ENCODE data around the gene SNAP23. TPM values are rescaled to one million over a fixed set of nuclear protein-coding genes. Genes with fewer than 3 reads are reported as not detected.

The SNAP23 gene
- total RNA-seq, 1 donor from 2014 or later, result 69.4 TPM

- peak; percentile 99 for DNase-seq
These were observed 80.0 kb downstream of the SNAP23 start, which contains the start of gene STARD9 for GRCh38 chr15:42575188-42576039. Gene STARD9 (plus strand): TSS chr15:42575606. CDS start chr15:42575716, 110 bp downstream.

GRCh38 chr15:42576040-42576594, 80.7 kb downstream of the SNAP23 start:
- no peak for DNase-seq

DNA sequence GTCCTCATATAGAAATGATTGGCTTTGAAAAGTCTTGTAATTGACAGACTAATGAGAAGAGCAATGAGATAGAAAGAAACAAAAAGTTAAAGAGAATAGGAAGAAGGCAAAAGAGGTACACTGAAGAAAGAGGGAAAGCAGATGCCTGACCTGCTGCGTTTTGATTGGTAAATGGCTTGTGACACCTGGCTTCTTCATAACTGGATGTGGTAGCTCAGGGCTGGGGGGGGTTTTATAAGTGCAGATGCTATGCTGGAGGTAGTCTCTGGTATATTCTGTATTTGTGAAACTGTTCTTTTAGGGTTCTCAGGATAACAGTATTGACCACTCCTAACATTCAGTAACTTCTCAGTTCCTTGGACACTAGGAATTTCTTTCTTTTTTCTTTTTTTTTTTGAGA, 81.3 kb downstream of the SNAP23 start:
- DNase-seq, result no peak

- DNase-seq, result peak; percentile 74
These were observed 82.1 kb downstream of the SNAP23 start for GRCh38 chr15:42577514-42578031.

DNA sequence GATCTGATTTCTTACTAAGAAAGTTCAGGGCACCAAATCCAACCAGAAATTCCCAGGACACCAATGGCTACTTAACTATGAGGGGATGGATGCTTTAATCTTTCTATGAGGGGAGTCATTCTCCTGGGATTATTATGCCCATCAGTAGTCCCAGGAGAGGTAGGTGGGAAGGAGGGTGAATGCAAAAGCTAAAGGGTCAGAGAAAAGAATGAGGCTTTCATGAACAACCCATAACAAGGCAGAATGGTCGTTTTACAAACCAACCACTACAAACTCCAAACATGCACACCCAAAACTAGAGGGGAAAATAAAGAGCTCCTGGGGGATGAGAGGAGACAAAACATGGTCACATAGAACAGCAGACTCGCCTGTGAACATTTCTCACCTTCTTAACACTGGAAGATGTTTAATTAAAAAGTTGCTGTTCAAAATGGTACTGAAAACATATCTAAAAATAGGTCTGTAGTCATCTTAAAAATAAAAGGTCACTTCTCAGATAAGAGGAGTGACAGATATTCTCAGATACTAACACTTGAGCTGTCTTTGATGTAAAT, 83.6 kb downstream of the SNAP23 start:
- no peak for DNase-seq

DNA sequence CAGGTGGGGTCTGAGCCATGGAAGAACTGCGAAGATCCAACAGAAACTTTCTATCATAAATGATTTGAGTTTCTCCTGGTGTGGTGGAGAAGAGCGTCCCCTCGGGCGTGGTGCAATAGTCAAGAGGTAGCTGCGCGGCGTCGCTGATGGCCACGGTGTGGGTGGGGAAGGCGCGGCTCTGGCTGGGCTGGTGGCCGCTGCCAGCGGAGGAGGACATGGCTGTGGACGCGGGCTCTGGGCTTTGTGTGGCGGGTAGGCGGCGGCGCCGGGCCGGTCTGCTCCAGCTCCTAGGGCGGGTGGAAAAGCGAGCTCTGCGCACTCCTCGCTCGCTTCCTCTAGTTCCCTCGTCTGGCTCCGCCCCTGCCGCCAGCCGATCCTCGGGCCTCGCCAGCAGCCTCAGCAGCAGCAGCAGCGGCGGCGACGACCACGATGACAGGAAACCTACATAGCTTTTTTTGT, 85.9 kb downstream of the SNAP23 start:
- DNase-seq, result peak; percentile 92

Other genes with a start within 250 kb of the SNAP23 start
- gene GANC, start 222.4 kb upstream of the SNAP23 start, total RNA-seq, result 23.8 TPM
- 79.1 TPM for gene TMEM87A, start 222.2 kb upstream of the SNAP23 start, total RNA-seq
- gene CAPN3, start 136.1 kb upstream of the SNAP23 start, total RNA-seq, result 336 TPM
- gene ZNF106, start 4.5 kb upstream of the SNAP23 start, total RNA-seq, result 328 TPM
- 29.1 TPM for gene LRRC57, start 53.2 kb downstream of the SNAP23 start, total RNA-seq
- gene HAUS2, start 53.2 kb downstream of the SNAP23 start, total RNA-seq, result 46.2 TPM
- 31.1 TPM for gene STARD9, start 80.0 kb downstream of the SNAP23 start, total RNA-seq
- gene CDAN1, start 241.5 kb downstream of the SNAP23 start, total RNA-seq, result 11.0 TPM